ENCODE measurements around the gene POLG2. TPM values are rescaled to one million over a fixed set of nuclear protein-coding genes. Genes with fewer than 3 reads are reported as not detected.
"Not testable (repeated sequence)": the region's sequence is repeated elsewhere in the genome, so short reads cannot be mapped to it uniquely, and the experiment has no call there.

Gene POLG2
- total RNA-seq, 1 experiment from 2014 or later = 18.5 TPM

- in situ Hi-C loops (cut with HindIII; ENCODE audit: low sequenced_read_pairs) = no loop called here
- no peak for DNase-seq (ENCODE audit: low spot score)
Observed at GRCh38 chr17:64492481-64493109, 4.3 kb downstream of the POLG2 start.

DNA sequence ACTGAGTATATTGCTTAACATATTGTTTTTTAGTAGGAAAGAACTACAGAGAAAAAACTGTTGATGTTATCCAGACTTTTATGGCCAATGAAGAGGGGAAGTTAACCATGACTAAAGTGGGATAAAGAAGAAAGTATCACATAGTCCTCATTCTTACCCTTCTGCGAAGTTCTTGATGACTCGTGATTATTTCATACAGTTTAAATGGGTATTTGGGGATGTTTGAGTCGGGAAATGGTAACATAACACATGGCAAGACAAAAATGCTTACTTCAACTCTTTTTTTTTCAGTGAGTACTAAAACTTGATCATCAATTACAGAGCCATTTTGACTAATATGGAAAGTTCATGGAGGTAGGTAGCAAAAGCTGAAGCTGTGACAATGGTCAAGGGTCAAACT is 4.9 kb downstream of the POLG2 start:
- no peak for DNase-seq (ENCODE audit: low spot score)

DNA sequence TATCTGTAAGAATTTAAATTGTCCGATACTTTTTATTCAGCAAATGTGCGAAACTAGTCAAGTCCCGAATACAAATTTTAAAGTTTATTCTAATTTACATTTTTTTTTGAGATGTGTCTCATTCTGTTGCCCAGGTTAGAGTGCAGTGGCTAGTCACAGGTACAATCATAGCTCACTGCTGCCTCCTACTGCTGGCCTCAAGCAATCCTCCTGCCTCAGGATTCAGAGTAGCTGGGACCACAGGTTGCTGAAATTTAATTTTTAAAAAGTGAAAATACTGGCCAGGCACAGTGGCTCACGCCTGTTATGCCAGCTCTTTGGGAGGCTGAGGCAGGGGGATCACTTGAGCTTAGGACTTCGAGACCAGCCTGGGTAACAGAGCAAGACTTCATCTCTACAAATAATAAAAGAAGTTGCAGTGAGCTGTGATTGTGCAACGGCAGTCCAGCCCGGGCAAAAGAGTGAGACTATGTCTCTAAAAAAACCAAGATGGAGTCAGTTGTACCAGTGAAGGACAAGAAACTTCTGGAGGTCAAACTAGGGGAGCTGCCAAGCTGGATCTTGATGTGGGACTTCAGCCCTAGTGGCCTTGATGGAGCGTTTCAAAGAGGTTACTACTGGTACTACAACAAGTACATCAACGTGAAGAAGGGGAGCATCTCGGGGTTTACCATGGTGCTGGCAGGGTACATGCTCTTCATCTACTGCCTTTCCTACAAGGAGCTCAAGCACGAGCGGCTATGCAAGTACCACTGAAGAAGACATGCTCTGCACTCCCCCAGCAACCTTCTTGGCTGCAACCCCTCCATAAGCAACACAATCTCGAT is 5.6 kb downstream of the POLG2 start:
- DNase-seq (ENCODE audit: low spot score) = no peak
- in situ Hi-C loops (cut with HindIII; ENCODE audit: low sequenced_read_pairs) = no loop called here

More for the DNA sequence above, 4.9 kb downstream of the POLG2 start:
- in situ Hi-C loops (cut with HindIII; ENCODE audit: low sequenced_read_pairs) = no loop called here

DNA sequence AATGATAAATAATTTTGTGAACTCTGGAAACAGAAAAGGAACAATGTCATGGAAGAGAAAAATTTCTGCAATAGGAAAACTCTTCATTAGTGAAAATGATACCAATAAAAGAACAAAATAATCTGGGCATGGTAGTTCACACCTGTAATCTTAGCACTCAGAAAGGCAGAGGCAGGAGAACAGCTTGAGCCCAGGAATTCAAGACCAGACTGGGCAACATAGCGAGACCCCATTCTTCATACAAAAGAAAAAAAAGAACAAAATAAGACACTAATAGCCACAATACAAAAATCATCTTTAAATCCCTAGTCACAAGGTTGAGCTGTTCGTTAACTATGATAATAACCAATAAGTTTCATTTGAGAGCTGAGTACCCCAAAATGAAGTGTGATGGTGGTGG is 8.6 kb downstream of the POLG2 start:
- in situ Hi-C loops (cut with HindIII; ENCODE audit: low sequenced_read_pairs) = no loop called here
- no peak for DNase-seq (ENCODE audit: low spot score)

DNA sequence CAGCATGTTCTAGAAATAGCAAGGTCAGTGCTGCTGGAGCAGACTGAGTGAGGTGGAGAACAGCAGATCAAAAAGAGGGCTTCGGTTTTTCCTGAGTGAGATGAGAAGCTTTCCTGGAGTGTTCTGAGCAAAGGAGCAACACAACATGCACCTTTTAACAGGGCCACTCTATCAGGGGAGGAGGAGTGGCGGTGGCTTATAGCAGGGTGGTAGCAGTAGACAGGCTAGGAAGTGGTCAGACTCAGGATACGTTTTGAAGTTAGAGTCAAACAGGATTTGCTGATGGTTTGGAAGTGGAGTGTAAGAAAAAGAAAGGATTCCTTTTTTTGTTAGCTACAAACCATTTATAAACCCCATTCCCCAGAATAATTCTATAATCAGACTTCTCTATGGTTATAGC is 12.5 kb downstream of the POLG2 start:
- no peak for DNase-seq (ENCODE audit: low spot score)
- in situ Hi-C loops (cut with HindIII; ENCODE audit: low sequenced_read_pairs) = no loop called here

DNA sequence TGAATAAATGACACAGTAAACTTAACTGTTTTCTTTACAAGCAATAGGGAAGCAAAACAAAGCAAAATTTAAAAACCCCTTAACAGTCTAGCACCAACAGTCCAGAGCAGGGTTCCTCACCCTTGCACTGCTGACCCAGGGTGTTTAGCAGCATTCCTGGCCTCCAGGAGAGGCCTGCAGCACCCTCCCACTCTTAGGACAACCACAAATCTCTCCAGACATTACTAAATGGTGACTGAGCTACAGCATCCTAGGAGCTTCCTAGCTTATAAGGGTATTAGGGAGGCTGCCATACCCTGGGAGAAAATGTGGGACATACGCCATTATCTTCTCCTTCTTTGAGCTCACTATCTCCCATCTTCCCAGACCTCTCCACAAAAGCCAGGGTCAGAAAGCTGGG is 15.9 kb downstream of the POLG2 start:
- in situ Hi-C loops (cut with HindIII; ENCODE audit: low sequenced_read_pairs) = no loop called here
- DNase-seq (ENCODE audit: low spot score) = no peak

DNA sequence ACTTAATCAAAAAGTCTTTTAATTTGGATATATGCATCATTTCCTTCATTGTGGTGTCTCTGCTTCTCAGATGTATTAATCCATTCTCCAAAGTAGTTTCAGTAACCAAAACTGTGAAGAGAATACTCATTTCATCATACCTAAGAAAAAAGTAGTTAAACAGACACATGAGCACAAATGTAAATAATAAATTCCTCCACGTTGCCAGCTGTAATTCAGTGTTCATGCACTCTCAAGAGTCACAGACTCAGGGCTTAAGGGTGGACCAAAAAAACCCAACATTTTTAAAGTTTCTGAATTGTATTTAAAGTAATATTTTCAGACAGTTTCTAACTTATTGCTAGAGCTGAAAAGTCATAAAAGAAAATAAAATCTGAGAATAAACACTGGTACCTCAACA is 19.0 kb downstream of the POLG2 start:
- in situ Hi-C loops (cut with HindIII; ENCODE audit: low sequenced_read_pairs) = no loop called here
- no peak for DNase-seq (ENCODE audit: low spot score)

GRCh38 chr17:64472564-64472963 is 24.3 kb downstream of the POLG2 start:
- in situ Hi-C loops (cut with HindIII; ENCODE audit: low sequenced_read_pairs) = no loop called here

DNA sequence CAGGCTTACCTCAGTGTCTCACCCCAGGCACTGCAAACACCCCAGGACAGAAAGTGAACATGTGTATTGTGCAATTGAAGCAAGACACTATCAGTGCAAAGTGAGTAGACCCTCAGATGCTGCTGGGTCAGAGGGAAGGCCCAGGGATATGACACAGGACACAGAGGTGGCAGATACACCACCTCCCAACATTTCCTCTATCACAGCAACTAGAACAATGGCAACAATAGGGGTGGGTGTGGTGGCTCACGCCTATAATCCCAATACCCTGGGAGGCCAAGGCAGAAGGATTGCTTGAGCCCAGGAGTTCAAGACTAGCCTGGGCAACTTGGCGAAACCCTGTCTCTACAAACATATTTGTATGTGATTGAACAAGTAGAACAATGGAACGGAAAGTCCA is 25.4 kb downstream of the POLG2 start:
- in situ Hi-C loops (cut with HindIII; ENCODE audit: low sequenced_read_pairs) = no loop called here
- DNase-seq (ENCODE audit: low spot score) = no peak

More at GRCh38 chr17:64472564-64472963, 24.3 kb downstream of the POLG2 start:
- DNase-seq (ENCODE audit: low spot score) = no peak

DNA sequence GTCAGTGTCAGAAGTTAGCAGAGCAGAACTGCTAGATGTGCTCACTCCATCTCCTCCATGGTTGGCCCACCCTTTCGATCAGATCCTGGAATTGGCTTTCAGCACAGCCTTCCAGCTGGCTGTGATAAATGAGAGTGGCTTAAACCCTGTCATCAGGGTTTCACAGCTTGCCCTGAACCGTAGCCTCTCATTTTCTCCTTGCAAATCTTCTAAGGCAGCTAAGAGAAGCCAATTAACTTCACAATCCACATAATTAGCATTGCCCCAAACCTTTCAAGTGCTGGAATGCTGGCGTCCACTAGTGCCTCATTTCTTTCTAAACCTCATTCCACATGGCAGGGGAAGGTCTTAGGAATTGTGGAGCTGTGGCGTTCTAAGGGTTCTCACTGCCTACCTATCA is 26.2 kb downstream of the POLG2 start:
- DNase-seq (ENCODE audit: low spot score) = no peak
- in situ Hi-C loops (cut with HindIII; ENCODE audit: low sequenced_read_pairs) = no loop called here

- DNase-seq (ENCODE audit: low spot score); in situ Hi-C loops (cut with HindIII; ENCODE audit: low sequenced_read_pairs): not testable (repeated sequence)
Observed at GRCh38 chr17:64466834-64467233, 30.0 kb downstream of the POLG2 start.

GRCh38 chr17:64466019-64466735 is 30.7 kb downstream of the POLG2 start:
- no peak for DNase-seq (ENCODE audit: low spot score)
- in situ Hi-C loops (cut with HindIII; ENCODE audit: low sequenced_read_pairs) = no loop called here

DNA sequence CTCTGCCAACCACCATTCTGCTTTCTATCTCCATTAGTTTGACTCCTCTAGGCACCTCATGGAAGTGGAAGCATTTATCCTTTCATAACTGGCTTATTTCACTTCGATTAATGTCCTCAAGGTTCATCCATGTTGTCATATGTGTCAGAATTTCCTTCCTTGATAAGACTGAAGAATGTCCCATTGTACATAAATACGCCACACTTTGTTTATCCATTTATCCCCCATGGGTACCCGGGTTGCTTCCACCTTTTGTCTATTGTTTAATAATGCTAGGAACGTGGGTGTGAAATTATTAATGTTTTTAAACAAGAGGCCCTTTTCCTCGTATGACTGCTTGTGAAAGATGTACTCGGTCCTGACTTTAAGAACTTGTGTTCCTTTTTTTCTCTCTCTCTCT is 35.1 kb downstream of the POLG2 start:
- DNase-seq (ENCODE audit: low spot score) = no peak
- in situ Hi-C loops (cut with HindIII; ENCODE audit: low sequenced_read_pairs) = no loop called here

- DNase-seq (ENCODE audit: low spot score) = no peak
- in situ Hi-C loops (cut with HindIII; ENCODE audit: low sequenced_read_pairs) = no loop called here
Observed at GRCh38 chr17:64460955-64461354, 35.9 kb downstream of the POLG2 start.

DNA sequence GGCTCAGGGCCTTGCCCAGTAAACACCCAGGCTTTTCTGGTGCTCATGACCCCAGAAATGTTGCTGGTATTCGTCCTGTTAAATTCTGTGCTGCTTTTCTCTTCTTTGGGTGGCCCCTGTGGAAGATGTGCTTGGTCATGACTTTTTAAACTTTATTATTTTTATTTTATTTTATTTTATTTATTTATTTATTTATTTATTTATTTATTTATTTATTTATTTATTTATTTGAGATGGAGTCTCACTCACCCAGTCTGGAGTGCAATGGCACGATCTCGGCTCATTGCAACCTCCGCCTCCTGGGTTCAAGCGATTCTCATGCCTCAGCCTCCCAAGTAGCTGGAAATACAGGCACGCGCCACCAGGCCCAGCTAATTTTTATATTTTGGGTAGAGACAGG is 37.0 kb downstream of the POLG2 start:
- in situ Hi-C loops (cut with HindIII; ENCODE audit: low sequenced_read_pairs); DNase-seq (ENCODE audit: low spot score): not testable (repeated sequence)

DNA sequence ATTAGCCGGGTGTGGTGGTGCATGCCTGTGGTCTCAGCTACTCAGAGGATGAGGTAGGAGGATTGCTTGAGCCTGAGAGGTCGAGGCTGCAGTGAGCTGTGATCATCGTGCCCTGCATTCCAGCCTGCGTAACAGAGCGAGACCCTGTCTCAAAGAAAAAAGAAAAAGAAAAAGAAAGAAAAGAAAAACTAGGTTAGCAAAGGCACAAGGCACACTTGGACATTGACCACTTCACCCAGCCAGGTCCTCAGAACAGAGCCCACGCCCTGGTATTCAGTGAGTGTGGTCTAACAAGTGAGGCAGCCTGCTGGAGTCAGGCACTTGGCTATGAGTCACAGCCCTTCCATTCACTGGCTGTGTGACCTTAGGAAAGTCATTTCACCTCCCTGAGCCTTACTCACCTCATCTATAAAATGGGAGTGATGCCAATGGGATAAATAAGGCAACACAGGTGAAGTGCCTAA is 37.5 kb downstream of the POLG2 start:
- DNase-seq (ENCODE audit: low spot score) = no peak
- in situ Hi-C loops (cut with HindIII; ENCODE audit: low sequenced_read_pairs) = no loop called here

- in situ Hi-C loops (cut with HindIII; ENCODE audit: low sequenced_read_pairs) = no loop called here
- no peak for DNase-seq (ENCODE audit: low spot score)
Observed at GRCh38 chr17:64458756-64459155, 38.1 kb downstream of the POLG2 start.

DNA sequence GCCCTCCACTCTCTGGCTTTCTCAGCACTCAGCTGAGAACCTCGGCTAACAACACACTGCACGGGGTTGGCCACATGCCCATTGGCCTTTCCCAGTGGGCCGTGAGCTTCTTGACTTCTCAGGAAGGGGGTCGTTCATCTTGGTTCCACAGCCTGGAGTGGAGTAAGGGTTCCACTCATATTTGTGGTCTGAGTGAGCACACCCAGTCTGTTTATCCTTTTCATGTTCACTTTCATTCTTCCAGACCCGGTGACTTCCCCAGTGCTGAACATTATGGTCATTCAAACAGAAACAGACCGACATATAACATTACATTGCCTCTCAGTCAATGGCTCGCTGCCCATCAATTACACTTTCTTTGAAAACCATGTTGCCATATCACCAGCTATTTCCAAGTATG is 39.7 kb downstream of the POLG2 start:
- no peak for DNase-seq (ENCODE audit: low spot score)
- in situ Hi-C loops (cut with HindIII; ENCODE audit: low sequenced_read_pairs) = no loop called here

DNA sequence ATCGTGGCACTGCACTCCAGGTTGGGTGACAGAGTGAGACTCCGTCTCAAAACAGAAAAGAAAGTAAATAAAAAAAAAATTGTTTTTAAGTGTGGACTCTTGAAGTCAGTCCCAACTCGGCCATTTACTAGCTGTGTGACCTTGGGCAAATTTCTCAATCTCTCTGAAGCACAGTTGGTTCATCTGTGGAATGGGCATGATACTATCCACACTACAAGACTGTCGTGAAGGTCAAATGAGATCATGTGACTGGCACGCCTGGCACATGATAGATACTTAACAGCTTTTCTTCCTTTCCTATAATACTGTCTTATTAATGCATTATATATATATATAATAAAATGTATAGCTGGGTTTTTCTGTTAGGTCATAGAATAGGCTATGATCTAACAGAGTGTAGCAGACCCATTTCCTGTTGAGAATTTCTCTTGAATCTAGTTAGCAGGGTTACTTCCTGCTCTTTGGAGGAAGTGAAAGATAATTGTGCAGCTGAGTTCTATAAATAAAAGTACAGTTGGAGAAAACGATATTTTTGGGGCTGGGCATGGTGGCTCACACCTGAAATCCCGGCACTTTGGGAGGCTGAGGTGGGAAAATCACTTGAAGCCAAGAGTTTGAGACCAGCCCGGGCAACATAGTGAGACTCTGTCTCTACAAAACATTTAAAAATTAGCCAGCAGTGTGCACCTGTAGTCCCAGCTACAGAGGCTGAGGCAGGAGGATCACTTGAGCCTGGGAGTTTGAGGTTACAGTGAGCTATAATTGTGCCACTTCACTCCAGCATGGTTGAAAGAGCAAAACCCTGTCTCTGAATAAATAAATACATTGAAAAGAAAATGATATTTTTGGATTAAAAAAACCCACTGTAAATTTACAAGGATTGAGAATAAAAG is 40.6 kb downstream of the POLG2 start:
- in situ Hi-C loops (cut with HindIII; ENCODE audit: low sequenced_read_pairs) = no loop called here
- DNase-seq (ENCODE audit: low spot score) = no peak
